Measurements from ENCODE around the gene PAXIP1.

DNA sequence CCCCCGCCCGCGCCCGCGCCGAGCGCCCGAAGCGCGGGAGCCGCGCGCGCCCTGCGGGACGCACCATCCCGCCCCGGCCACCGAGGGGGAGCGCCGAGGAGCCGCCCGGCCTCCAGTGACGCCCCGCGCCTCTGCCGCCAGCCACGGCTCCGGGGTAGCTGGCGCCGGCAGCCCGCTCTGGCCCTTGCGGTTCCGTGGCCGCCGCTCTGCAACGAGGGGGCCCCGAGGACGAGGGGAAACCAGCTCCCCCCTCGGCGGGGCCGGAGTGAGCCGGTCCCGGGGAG lies at the start of gene PAXIP1:
- TF ChIP-seq, protein P1, sequence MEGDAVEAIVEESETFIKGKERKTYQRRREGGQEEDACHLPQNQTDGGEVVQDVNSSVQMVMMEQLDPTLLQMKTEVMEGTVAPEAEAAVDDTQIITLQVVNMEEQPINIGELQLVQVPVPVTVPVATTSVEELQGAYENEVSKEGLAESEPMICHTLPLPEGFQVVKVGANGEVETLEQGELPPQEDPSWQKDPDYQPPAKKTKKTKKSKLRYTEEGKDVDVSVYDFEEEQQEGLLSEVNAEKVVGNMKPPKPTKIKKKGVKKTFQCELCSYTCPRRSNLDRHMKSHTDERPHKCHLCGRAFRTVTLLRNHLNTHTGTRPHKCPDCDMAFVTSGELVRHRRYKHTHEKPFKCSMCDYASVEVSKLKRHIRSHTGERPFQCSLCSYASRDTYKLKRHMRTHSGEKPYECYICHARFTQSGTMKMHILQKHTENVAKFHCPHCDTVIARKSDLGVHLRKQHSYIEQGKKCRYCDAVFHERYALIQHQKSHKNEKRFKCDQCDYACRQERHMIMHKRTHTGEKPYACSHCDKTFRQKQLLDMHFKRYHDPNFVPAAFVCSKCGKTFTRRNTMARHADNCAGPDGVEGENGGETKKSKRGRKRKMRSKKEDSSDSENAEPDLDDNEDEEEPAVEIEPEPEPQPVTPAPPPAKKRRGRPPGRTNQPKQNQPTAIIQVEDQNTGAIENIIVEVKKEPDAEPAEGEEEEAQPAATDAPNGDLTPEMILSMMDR (IDR thresholded peaks at IDR 0.05) = no peak
- no peak for TF ChIP-seq ZFX (IDR thresholded peaks at IDR 0.05; ENCODE audit: borderline replicate concordance)
